22Rv1 (cell line): Measurements from ENCODE around the gene FIBCD1.

Source experiments
- CTCF ChIP-seq: fragments of 450-650 bp; IDR thresholded peaks from 2 replicates; pipeline ENCODE4 v1.5.1; 2017; ENCODE audit warnings: mild to moderate bottlenecking
- ZFX ChIP-seq: fragments of 450-650 bp; IDR thresholded peaks from 2 replicates; pipeline ENCODE4 v1.6.1; 2017; ENCODE audit warnings: antibody characterized with exemption, borderline replicate concordance

DNA sequence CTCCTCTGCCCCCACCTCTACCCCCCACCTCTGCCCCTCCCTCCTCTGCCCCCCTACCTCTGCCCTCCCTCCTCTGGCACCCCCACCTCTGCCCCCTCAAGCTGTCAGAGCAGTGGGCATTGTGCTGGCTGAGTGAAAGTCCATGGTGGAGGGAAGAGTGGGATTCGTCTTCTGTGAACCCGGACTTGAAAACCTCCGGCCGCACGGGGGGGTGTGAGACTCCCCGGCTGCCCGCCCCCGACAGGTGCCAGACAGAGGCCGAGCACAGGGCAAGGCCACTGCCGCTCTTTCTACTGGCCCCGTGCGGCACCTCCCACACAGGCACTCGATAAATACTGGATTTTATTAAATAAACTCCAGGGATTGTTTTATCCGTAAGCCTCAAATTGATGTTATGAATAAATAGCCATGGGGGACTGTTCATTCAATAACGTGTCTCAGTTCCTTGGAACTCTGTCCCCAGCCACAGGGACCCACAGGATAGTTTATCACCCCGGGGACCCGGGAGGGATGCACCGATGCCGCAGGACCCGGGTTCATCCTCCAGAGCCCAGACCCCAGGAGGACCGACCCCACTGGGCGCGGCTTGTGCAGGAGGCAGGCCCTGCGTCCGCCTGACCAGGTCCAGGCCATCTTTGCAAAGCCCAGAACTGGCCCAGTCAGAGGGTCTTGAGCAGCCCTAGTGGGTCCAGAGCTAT lies 39.8 kb downstream of the FIBCD1 start:
- TF ChIP-seq CTCF (no peak), ZFX (no peak)
